ENCODE results near the gene SEMA6A.

SEMA6A gene

DNA sequence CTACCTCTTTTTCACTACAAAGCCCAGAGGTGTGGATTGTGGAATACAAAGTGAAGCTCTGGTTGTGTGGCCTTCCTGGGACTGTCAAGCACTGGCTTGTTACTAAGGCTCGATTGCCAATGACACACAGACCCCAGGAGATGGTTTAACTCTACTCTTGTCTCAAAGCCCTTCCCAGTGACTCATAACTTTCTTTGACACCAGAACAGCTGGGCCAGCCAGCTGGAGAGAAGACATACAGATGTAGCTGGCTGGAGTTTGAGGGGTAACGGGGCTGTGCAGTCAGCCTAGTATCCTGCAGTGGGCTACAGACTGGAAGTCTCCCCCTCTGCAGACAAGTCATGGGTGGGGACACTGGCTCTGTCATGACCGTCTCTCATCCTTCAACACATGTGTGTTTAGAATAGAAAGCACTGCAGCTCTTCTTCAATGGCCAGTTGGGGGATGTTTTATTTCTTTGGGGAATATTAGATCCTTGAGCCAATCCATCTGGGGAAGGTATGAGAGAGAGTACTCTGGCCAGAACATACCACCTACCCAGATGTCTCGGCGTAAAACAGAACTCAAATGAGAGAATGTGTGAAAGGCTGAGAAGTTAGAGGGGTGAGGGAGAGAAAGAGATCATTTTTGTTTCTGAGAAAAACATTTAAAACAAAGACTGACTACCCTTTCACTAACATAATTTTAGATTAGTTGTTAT is 53.3 kb downstream of the SEMA6A start:
- DNase-seq, result no peak

DNA sequence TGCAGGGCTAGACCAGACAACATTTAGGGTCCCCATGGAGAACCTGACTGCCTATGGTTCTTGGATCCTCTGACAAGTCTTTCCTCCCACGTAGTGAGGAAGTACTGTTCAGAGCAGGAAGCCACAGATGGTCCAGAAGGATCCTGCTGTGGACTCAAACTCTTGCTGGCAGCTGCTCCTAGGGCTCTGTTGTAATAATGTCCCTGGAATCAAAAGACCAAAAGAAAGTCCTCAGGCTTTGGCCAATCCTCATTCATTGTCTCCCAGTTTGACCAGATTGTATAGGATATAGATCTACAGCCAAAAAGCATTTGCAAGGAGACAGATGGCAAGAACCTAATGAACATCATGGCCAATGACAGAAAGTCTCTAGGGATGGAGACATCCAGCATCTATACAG is 53.9 kb downstream of the SEMA6A start:
- DNase-seq, result no peak

DNA sequence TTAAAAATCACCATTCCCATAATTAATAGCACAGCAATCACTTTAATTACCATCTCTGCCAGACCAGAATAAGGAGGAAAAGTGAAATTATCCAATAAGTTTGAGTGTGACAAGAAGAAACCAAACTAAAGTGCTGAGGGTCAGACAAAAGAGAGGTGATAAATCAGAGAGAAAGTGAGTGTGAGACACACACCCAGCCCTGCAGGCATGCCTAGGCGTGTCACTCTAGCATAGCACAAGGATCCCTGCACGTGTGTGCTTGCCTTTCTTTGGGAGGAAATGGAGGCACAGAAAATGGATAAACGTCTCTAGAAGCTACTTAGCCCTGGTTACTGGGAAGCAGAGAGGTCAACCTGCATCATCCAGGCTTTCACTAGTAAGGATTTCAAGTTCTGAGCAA is 56.2 kb downstream of the SEMA6A start:
- DNase-seq, result no peak

DNA sequence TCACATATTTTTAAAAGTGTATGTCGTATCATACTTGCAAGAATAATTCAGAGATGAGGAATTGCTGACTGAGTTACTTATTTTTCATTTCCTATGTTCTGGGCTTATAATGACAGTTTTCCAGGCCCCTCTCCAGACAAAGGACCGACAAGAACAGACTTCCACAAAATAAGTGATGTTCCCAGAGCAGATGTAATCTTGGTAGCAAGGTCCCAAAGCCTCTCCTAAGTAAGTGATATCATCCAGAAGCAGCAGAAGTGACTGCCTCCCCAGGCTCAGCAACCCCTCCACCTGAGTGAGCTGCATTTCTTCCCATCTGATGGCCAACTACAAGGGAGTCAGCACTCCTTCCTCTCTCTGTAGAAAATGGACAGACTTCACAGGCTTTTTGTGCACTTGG is 57.1 kb downstream of the SEMA6A start:
- no peak for DNase-seq

DNA sequence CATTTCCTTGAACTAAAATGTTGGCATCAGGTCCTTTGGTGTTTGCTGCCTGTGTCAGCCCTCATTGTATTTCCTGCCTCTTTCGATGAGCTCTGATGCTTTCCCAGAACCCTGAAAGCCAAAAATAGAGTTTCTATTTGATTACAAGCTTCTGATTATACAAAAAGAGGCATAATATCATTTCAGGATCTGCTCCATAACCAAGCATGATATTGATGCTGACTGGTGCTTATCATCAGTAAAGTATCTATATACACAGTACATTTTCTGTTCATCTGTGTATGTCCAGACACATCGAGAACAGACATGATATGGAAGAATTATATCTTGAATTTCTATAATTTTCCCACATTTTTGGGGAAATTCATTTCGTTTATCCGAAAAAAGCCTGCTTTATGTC is 58.6 kb downstream of the SEMA6A start:
- DNase-seq, result no peak

DNA sequence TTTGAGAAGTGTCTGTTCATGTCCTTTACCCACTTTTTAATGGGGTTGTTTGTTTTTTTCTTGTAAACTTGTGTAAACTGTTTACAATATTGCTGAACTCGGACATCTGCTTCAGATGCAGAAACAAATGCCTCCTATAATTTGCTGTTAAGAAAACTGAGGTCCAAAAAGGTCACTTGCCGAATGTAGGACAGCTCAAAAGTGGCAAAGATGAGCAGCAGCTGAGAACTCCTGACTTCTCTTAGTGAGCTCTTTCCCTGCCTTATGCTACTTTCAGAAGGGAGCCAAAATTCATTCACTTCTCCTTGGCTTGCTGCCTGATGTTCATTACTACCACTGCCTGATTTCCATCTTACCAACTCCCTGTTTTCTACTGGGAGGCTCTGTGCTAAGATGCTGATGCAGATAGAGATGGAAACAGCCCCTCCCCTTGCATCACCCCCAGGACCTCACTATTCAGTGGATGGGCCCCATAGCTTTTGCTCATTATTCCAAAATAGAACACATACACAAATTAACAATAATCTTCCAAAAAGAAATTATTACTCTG is 60.1 kb downstream of the SEMA6A start:
- DNase-seq, result no peak

DNA sequence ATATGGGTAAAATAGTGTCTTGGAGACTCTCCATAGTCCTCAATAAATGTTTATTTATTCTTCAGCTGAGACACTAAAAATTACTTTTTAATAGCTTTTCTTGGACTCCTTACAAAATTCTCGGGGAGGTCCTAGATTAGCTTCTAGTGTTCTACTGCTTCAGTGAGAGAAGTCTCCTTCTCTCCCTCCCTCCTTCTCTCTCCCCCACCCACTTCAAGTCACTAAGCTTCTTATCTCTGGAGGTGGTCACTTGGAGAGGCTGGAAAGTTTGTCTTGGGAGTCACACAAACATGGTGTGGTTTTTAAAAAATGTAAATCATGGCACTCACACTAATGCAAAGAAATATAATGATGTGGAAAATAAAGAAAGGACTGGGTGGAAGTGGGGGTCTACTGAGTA is 64.1 kb downstream of the SEMA6A start:
- DNase-seq, result no peak

DNA sequence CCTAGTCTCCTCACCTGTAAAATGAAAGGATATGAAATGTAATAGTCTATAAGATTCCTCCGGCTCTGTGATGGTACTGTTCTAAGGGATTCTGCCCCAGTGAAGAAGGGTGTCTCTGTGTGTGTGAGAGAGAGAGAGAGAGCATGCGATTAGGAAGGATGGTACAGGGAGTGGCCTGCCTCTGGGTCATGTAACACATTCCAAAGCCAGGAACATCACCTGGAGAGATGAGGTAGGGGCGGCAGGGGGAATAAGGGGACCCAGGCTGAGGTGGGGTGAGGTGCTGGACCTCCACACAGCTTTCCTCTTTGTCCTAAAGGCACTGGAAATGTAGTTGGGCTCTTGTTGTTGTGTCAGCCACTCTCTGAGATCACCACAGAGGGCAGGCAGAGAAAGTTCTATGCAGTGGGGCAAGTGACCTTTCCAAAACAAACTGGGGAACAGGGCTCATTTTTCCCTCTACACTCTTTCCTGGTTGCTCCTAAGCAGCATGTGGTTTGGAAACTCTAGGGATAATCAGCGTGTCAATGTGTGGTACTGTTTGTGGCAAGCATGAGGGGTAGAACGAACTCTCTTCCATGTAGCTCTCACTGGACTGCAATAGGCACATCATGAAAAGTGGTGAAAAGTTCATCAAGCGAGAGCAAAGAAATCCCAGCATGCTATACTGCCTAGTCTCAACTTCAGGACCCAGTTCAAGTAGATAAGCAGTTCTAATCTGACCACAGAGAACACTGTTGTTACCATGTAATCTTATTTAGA is 65.0 kb downstream of the SEMA6A start:
- no peak for DNase-seq

DNA sequence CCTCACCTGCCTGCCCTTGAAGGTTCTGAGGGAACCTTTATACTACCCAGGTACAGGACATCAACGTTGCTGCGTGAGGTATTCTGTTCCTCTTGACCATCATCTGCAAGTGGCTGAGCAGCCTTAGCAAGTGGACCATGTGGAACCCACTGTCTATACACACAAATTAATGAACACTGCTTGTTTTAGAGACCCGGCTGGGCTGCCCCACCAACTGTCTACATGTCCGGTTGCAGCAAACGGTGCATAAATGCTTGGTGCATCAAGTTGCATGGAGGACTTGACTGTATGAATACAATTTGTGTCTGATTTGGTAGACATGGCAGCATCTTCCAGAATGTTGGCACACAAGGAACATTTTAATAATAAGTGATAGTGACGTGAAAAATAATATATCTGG is 65.8 kb downstream of the SEMA6A start:
- DNase-seq, result no peak

DNA sequence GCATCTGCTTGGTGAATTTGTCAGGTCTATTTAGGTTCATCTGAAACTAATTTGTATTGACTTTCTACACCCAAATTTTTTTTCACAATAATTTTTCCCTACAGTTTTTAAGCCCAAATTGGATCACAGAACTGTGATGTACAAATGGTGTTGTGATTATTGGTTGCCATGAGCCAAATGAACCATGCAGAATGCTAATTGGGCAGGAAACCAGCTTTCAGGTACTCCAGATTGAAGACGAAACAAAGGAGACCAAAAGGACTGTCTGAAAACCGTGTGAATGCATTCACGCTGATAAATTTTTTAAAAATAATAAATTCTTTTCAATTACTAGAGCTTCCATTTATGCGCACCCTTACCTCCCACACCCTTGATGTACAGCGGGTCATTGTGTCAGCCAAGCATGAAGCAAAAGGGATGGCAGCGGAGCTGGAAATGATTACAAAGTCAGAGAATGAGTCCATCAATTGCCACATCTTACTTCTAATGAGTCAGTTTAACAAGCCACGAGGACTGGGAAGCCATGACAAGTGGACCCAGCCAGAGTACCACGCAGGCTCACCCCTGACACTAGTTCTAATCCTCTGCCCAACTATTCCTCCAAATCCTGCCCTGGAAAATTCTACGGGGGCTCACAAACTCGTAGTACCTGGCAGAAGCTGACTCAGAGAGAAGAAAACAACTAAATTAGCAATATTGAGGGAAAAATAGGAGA is 66.5 kb downstream of the SEMA6A start:
- DNase-seq, result no peak

DNA sequence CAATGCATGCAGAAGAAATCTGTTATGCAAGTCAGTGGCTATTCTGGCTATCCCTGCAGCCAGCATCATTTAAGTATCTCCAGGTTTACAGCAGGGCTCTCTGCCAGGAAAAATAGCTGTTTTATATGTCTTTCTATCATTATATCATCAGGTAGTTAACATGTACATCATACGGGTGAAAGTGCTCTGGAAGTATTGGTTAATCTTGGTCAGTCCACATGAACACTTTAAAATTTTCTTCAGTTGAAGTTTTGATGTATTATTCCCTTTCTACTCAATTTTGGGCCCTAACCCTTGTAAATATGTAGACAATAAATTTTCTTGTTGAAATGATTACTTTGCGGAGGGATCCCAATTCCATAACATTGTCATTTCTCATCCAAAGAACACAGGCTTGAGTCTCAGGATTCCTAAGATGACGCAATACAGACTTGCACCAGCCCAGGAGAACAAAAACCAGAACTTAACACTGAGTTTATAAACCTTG is 67.5 kb downstream of the SEMA6A start:
- no peak for DNase-seq

DNA sequence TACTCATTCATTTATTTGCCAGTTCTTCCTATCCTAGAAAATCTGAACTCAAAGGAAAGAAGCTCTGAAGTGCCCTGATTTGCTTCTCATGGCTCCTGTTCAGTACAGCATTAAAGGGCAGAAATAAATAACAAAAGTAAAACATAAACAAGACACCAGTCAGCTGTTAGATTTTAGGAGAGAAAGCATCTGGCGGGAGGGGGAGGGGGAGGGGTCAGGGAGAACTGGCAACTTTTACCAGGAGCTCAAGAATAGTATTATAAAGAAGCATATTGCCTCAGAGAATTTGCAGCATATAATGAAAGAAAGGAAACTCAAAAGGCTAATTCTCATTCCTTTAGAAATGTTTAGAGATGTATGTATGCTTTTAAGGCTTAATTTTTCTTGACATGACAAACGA is 68.1 kb downstream of the SEMA6A start:
- DNase-seq, result no peak

DNA sequence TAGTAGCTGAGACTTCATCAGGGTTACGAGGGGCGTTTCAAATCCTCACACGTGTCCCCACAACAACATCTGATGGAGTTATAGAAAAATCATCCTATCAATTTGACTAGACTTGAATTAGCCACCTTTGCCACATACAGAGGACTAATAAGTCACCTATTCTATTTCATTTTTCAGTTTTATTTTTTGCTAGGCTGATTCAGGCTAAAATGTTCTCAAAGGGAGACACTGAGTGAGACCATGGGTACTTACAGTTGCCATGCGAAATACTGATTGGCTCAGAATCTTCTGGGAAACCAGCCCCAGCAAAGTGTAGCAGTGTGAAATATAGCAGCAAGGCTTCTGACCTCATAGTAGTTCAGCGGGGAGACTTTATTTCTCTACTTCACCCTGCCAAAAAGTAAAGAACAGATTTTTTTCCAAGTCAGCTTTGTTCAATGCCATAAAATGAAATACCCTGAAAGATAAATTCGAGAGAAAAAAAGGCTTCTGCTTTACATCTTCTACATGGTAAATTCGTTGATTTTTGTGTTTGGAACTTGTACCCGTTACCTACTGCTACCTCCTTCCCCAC is 69.9 kb downstream of the SEMA6A start:
- no peak for DNase-seq

DNA sequence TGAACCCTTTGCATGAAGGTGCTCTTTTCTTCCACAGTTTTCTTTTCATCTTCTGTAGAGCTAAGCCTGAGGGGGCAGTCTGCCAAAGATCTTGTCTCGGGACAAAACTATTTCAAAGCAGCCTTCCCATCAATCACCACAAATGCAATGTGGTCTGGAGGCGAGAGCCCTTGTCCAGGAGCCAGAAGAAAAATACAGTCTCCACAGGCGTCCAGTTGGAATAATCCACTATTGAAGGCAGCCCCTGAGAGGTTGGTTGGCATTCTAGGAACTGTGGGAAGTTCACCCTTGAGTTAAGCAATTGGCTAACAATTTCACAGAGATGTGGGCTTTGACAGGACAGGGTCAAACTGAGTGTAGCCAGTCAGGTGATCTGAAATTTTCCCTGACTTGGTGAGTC is 72.0 kb downstream of the SEMA6A start:
- no peak for DNase-seq

DNA sequence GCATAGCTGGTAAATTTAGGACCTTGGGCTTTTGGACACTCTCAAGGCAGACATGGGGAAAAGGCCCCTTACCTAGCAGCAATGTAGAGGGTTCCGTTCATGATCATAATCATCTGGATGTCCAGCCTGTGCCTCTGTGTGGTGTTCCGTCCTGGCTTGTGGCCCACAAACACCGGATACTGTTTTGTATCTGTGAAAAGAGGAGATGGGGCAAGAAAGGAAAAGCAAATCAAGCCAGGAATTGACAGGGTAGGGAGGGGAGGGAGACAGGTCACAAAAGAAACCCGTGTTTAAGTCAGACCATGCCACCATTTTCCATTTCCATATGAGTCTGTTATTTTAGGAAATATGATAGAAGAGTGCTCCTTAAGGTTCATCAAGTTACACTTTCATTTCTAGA is 72.5 kb downstream of the SEMA6A start:
- no peak for DNase-seq

DNA sequence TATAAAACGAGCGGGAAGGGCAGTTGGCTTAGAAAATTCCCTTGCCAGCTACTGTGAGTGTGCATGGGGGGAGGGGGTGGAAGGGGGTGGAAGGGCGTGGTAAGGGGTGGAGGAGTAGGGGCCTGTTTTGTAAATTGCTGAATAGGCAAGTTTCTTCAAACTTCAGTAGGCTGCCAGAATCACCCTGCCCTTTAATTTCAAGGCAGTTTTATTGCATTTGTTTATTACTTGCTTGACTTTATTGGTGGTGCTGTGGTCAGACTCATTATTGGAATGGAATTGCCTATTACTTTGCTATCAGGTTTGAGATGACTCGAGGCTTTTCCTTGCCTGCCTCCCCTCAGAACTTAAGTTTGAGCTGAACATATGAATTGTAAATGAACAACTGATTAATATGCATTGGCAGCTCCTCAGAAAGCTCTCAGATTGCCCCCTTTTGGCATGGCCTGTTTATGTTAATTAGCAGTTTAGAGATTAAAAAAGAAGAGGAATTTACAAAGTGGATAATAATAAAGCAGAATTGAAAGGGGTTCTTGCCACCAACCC is 76.0 kb downstream of the SEMA6A start:
- DNase-seq, result no peak

DNA sequence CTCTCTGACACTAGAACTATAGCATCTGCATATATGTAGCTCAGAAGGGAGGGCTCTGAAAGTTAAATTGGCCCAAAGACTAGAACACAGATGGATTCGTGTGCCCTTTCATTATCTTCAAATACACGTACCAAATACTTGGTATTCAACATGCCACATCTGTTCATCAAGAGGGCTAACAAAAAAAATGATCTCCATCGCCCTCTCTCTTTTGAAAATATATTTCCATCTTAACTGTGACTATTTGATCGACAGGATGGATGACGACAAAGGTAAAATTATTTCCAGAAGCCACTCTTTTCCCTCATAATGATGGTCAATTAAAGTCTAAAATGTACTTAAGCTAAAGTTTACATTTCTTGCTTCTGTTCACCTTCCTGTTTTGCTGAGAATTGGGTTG is 77.0 kb downstream of the SEMA6A start:
- DNase-seq, result no peak

DNA sequence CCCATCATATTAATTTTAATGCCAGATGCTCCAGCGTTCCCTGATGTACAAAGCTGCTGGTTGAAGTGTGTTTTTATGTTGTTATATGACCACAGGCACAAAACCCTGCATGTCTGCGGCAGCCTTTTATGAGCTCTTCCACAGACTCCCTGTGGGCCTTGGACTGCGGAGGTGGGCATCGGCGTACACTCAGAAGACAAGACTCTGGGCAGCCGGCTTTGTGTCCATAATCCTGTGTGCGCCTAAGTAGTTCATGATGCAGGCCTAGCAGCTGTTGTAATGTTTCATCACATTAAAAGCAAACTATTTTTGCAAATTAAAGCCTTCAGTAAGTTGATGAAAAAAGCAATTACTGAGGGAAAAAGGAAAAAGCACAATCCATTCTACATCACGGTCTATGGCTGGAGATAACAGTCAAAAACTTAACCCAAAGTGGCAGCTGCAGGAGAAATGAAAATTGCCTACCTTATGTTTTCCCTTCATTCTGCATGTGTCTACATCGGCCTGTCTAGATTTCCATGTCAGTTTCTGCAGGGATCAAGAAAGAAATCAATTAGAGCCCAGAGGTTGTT is 78.8 kb downstream of the SEMA6A start:
- no peak for DNase-seq

DNA sequence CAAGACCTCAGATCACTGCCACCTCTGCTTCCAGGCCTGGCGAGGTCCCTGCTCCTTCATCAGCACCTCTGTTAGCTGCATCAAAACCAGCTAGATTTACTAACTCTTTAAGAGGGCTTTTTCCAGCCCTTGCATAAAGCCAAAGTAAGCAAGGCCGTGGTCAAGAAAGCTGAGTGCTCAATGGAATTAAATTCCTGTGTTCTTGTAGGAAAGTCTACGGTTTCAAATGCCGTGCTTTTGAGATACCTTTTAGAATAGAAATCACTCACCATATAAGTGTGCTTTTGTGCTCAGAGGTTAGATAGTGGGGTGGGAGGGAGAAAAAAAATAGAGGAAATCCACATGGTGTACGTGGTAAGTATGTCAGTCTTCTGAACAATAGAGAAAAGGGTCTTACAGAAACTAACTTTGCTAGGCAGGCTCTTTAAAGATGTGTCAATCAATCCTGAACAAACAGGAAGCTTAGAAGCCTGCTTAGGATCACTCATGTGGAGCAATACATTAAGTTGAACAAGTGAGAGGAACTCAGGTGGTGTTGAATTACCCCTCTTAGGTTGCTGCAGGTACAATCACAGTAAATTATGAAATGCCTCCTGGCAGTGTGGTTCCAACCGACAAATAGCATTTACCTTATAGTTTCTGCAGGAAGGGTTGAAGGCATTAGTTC is 79.7 kb downstream of the SEMA6A start:
- DNase-seq, result no peak

DNA sequence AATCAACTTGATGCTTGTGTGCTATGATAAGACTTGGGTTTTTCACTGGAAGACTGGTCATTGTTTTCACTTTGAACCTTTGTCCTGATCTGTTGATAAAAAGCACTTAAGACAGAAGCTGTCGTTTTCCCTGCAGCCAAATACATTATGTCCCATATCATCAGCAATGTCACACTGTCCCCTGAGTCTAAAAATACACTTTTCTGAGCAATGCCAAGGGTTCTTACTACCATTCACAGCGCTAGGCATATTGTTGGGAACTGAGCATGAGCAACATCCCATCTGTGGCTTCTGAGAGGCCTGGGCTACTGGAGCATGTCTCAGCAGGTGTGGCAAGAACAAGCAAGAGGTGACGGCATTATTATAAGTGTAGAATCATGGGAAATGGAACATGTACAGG is 81.8 kb downstream of the SEMA6A start:
- no peak for DNase-seq

DNA sequence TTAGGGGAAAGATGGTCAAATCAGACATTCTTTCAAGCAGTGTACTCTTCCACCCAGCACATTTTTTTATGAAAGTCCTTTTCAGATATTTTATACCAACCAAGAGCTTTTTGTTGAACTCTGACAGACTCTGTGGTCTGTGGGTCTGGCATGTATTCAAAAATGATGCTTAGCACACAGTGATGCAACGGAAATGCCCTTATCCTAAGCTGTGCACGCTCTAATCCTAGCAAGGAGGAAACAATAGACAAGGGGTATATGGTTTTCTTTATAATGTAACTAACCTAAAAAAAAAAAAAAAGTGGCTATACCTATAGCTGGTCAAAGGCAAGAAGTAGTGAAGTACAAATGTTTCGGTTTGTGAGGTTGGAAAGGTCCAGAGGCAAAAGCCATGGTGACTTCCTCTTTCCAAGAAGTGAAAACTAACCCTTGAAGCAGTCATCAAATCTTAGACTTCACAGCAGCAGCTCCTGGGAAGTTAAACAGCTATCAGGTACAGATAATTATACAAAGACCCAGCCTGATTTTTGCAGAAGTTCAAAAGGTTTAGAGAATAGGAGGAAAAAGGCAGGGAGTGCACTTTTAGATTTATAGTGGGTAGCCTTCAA is 82.5 kb downstream of the SEMA6A start:
- peak; percentile 66 for DNase-seq

All from amniotic stem cell (primary cell).